SK-N-SH (cell line): Measurements from ENCODE around the gene PRDX6. TPM values are rescaled to one million over a fixed set of nuclear protein-coding genes. Genes with fewer than 3 reads are reported as not detected.

Experiments
- CTCF ChIA-PET: fragments of 300-600, 350-600 bp; formaldehyde crosslinking; extraction: SDS; loops from one replicate; lab custom pipeline; 2021; lab: Yijun Ruan, JAX
- POLR2A ChIA-PET: fragments of 350-600 bp; sonication (Branson Sonifier 250); formaldehyde crosslinking; extraction: SDS; loops from one replicate; lab custom pipeline; 2020; ENCODE audit warnings: antibody characterized with exemption, inconsistent platforms; lab: Yijun Ruan, JAX
- DNase-seq: peaks from one replicate; pipeline ENCODE4 v3.0.0; 2012
- H2AFZ ChIP-seq: fragments of 200-600 bp; sonication (generic); 2 replicates; pipeline ENCODE4 v1.8.1; 2016; ENCODE audit warnings: antibody characterized with exemption, mild to moderate bottlenecking, low read depth
- H3F3A ChIP-seq: fragments of 200-600 bp; sonication (generic); replicated peaks from 2 replicates; pipeline ENCODE3; 2016; ENCODE audit warnings: antibody characterized with exemption, mild to moderate bottlenecking; ENCODE audit not compliant: insufficient read depth
- H3K27ac ChIP-seq, 2 experiments: fragments of 200-500 bp in 1 of 2; fragments of 200-600 bp in 1 of 2; sonication (Bioruptor generic) in 1 of 2; sonication (generic), shearing (Covaris generic) in 1 of 2; 2 replicates each; pipeline versions ENCODE4 v1.5.1 to v1.6.1; 2014 to 2016; ENCODE audit warnings: low read depth in 2 of 2, inconsistent platforms in 1 of 2, low read length in 1 of 2, mild to moderate bottlenecking in 1 of 2, mixed read lengths in 1 of 2
- H3K27me3 ChIP-seq: fragments of 200-600 bp; sonication (generic), shearing (Covaris generic); 2 replicates; pipeline ENCODE4 v1.6.1; 2016; ENCODE audit warnings: mixed run types; ENCODE audit not compliant: insufficient read depth
- H3K36me3 ChIP-seq, 2 experiments: fragments of 200-500 bp in 1 of 2; fragments of 200-600 bp in 1 of 2; sonication (Bioruptor generic) in 1 of 2; sonication (generic) in 1 of 2; replicated peaks in 1 of 2; 2 replicates each; pipeline versions ENCODE3 to v1.5.1; 2014 to 2016; ENCODE audit warnings: low read length in 1 of 2, mild to moderate bottlenecking in 1 of 2; ENCODE audit not compliant: insufficient read depth in 2 of 2, control insufficient read depth in 1 of 2
- H3K4me1 ChIP-seq, 2 experiments: fragments of 200-500 bp in 1 of 2; fragments of 200-600 bp in 1 of 2; sonication (Bioruptor generic) in 1 of 2; sonication (generic), shearing (Covaris generic) in 1 of 2; 2 replicates each; pipeline versions ENCODE4 v1.5.1 to v1.6.1; 2014 to 2016; ENCODE audit warnings: low read depth in 1 of 2, low read length in 1 of 2, mixed run types in 1 of 2; ENCODE audit not compliant: insufficient read depth in 2 of 2, control insufficient read depth in 1 of 2
- H3K4me2 ChIP-seq: fragments of 200-600 bp; sonication (generic), shearing (Covaris generic); 2 replicates; pipeline ENCODE4 v1.6.1; 2017; ENCODE audit warnings: mixed run types
- H3K4me3 ChIP-seq, 2 experiments: fragments of 200-500 bp in 1 of 2; fragments of 200-600 bp in 1 of 2; sonication (Bioruptor generic) in 1 of 2; sonication (generic), shearing (Covaris generic) in 1 of 2; 2 replicates each; pipeline versions ENCODE4 v1.5.1 to v1.8.1; 2014 to 2016; ENCODE audit warnings: low read depth in 2 of 2, inconsistent platforms in 1 of 2, low read length in 1 of 2, mild to moderate bottlenecking in 1 of 2, mixed read lengths in 1 of 2, moderate library complexity in 1 of 2
- H3K79me2 ChIP-seq: fragments of 200-600 bp; sonication (generic); 2 replicates; pipeline ENCODE4 v1.8.1; 2017; ENCODE audit warnings: mild to moderate bottlenecking; ENCODE audit not compliant: insufficient read depth
- H3K9ac ChIP-seq: fragments of 200-600 bp; sonication (generic); 2 replicates; pipeline ENCODE4 v1.6.1; 2017; ENCODE audit warnings: mixed run types
- H3K9me2 ChIP-seq: fragments of 200-600 bp; sonication (generic); 2 replicates; pipeline ENCODE4 v1.6.1; 2017; ENCODE audit warnings: mixed run types
- H3K9me3 ChIP-seq: fragments of 200-600 bp; sonication (generic); 2 replicates; pipeline ENCODE4 v1.6.1; 2017; ENCODE audit warnings: mixed run types, mild to moderate bottlenecking, moderate library complexity
- H4K20me1 ChIP-seq: fragments of 200-600 bp; sonication (generic); 2 replicates; pipeline ENCODE4 v1.6.1; 2017; ENCODE audit warnings: mild to moderate bottlenecking, mixed run types; ENCODE audit not compliant: insufficient read depth
- FOSL2 ChIP-seq: IDR thresholded peaks from 2 replicates; pipeline ENCODE4 v1.4.0; 2012; ENCODE audit warnings: low read depth, mild to moderate bottlenecking, moderate library complexity, borderline replicate concordance
- NRF1 ChIP-seq: IDR thresholded peaks from 2 replicates; pipeline ENCODE4 v1.6.1; 2012; ENCODE audit warnings: low read depth, mild to moderate bottlenecking, low read length
- RFX5 ChIP-seq: IDR thresholded peaks from 2 replicates; pipeline ENCODE4 v1.6.1; 2012; ENCODE audit warnings: mild to moderate bottlenecking, improper control_type of control experiment, low read length
- SMC3 ChIP-seq: IDR thresholded peaks from 2 replicates; pipeline ENCODE4 v1.6.1; 2012; ENCODE audit warnings: low read depth, low read length, improper control_type of control experiment
- TCF12 ChIP-seq: IDR thresholded peaks from 2 replicates; pipeline ENCODE4 v1.4.0; 2012
- TEAD4 ChIP-seq: IDR thresholded peaks from 2 replicates; pipeline ENCODE4 v1.4.0; 2012; ENCODE audit warnings: mild to moderate bottlenecking, borderline replicate concordance; ENCODE audit not compliant: insufficient read depth
- polyA plus RNA-seq, 3 experiments: library from polyadenylated mRNA; depleted of rRNA; stranded (reverse); fragments of >200 nt; gene quantifications; 2 replicates each; pipeline ENCODE4 v1.2.3, GENCODE V29; 2012
- TF ChIP-seq, protein P1 (sequence below): IDR thresholded peaks from 2 replicates; pipeline ENCODE4; 2012
- TF ChIP-seq, protein P2 (sequence below): fragments of 150-350 bp; IDR thresholded peaks from 2 replicates; pipeline ENCODE4 v1.6.1; 2016; ENCODE audit warnings: mild to moderate bottlenecking, low read depth, low read length

Gene PRDX6
- polyA plus RNA-seq, 1 of the 3 experiments (the other 2 are of a cell fraction), result 224 TPM

DNA sequence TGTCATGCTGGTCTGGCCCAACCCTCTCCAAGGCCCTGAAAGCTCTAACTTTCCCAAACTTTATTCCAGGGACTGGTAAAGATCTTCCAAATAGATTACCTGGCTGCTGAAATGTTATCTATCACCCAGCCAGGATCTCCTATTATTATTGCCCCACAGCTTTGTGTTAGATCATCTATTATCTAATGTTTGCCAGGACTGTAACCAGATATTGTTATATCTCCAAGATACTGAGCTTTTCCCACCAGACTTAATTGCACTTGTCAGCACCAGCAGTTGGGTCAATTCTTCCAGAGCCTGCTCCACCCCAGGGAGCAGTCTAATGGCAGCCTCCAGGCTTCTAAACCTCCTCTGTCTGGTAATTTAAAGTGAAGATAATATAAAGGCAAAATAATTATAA, 59.1 kb downstream of the PRDX6 start:
- H4K20me1 ChIP-seq, result no peaks in the 10 kb centered on the region
- no peaks in the 10 kb centered on the region for H3F3A ChIP-seq
- H2AFZ ChIP-seq, result no peak overlapping the region
- H3K9me2 ChIP-seq, result no peaks in the 10 kb centered on the region
- H3K27me3 ChIP-seq, result no peaks in the 10 kb centered on the region
- no peaks in the 10 kb centered on the region; a peak in 1 of 4 replicates for H3K4me1 ChIP-seq
- H3K4me3 ChIP-seq, result no peak overlapping the region
- H3K36me3 ChIP-seq, result no peaks in the 10 kb centered on the region
- CTCF ChIA-PET, result interaction anchor here (1.2 kb wide), 1 partner anchor 29 kb away, joined by 3 read pairs; no protein-coding TSS in a partner anchor
- H3K27ac ChIP-seq, result no peak overlapping the region
- no peaks in the 10 kb centered on the region for H3K79me2 ChIP-seq
- no peaks in the 10 kb centered on the region for H3K9me3 ChIP-seq
- POLR2A ChIA-PET, result no interaction called here
- TF ChIP-seq SMC3 (no peak), RFX5 (no peak), NRF1 (no peak), TEAD4 (no peak), TCF12 (no peak), FOSL2 (no peak)
- TF ChIP-seq, protein P1, sequence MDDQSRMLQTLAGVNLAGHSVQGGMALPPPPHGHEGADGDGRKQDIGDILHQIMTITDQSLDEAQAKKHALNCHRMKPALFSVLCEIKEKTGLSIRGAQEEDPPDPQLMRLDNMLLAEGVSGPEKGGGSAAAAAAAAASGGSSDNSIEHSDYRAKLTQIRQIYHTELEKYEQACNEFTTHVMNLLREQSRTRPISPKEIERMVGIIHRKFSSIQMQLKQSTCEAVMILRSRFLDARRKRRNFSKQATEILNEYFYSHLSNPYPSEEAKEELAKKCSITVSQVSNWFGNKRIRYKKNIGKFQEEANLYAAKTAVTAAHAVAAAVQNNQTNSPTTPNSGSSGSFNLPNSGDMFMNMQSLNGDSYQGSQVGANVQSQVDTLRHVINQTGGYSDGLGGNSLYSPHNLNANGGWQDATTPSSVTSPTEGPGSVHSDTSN, result no peak
- TF ChIP-seq, protein P2, sequence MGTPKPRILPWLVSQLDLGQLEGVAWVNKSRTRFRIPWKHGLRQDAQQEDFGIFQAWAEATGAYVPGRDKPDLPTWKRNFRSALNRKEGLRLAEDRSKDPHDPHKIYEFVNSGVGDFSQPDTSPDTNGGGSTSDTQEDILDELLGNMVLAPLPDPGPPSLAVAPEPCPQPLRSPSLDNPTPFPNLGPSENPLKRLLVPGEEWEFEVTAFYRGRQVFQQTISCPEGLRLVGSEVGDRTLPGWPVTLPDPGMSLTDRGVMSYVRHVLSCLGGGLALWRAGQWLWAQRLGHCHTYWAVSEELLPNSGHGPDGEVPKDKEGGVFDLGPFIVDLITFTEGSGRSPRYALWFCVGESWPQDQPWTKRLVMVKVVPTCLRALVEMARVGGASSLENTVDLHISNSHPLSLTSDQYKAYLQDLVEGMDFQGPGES, result no peak
- TF ChIP-seq, all 33 proteins: peak for 0
- Histone ChIP-seq H3K4me2 (no peak overlapping the region), H3K9ac (no peak overlapping the region)
- no peak for DNase-seq

Other genes with a start within 250 kb of the PRDX6 start
- gene SLC9C2, start 125.7 kb downstream of the PRDX6 start, polyA plus RNA-seq (2012; rRNA removed), result not detected in 2 replicates
- not detected in 2 replicates for gene TEX50, start 158.0 kb downstream of the PRDX6 start, polyA plus RNA-seq (2012; rRNA removed)
- gene ANKRD45, start 192.5 kb downstream of the PRDX6 start, polyA plus RNA-seq (2012; rRNA removed), result 1.8 and 2.3 TPM in 2 replicates
- 14.0 and 20.1 TPM in 2 replicates for gene KLHL20, start 237.6 kb downstream of the PRDX6 start, polyA plus RNA-seq (2012; rRNA removed)